ENCODE data around the gene HSPB7.

DNA sequence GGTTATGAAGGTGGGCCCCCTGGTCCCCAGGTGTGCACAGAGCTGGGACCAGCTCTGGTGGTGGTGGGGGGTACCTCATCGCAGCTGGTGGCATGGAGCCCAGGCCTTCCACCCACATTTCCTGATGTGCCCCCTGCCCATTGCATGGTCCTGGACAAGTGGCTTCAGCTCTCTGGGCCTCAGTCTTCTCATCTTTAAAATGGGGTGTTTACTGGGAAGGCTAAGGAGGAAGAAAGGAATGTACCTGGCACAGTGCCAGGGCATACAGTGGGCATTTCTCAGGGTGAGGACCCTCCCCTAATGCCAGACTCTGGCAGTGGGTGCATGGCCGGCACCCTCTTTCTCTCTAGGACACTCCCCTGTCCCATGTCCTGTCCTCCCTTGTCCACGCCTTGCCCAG is 33.2 kb upstream of the HSPB7 start:
- TF ChIP-seq MZF1 (tag by site-specific recombination; IDR thresholded peaks at IDR 0.05; ENCODE audit: borderline replicate concordance) = no peak
- no peak for TF ChIP-seq ZNF248 (tag by site-specific recombination; IDR thresholded peaks at IDR 0.05)
- TF ChIP-seq, protein P1, sequence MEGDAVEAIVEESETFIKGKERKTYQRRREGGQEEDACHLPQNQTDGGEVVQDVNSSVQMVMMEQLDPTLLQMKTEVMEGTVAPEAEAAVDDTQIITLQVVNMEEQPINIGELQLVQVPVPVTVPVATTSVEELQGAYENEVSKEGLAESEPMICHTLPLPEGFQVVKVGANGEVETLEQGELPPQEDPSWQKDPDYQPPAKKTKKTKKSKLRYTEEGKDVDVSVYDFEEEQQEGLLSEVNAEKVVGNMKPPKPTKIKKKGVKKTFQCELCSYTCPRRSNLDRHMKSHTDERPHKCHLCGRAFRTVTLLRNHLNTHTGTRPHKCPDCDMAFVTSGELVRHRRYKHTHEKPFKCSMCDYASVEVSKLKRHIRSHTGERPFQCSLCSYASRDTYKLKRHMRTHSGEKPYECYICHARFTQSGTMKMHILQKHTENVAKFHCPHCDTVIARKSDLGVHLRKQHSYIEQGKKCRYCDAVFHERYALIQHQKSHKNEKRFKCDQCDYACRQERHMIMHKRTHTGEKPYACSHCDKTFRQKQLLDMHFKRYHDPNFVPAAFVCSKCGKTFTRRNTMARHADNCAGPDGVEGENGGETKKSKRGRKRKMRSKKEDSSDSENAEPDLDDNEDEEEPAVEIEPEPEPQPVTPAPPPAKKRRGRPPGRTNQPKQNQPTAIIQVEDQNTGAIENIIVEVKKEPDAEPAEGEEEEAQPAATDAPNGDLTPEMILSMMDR (tag by site-specific recombination; IDR thresholded peaks at IDR 0.05) = no peak

Data from HEK293 (cell line).